Measurements from ENCODE around the gene IMP4.

- TF ChIP-seq CTCF (IDR thresholded peaks at IDR 0.05), result no peak
- no peak for TF ChIP-seq POLR2A (IDR thresholded peaks at IDR 0.05)
These were observed 45.1 kb downstream of the IMP4 start for GRCh38 chr2:130387804-130388203.
